HepG2 (cell line): ENCODE results near the gene PROX2.

Source experiments
- ZNF331 ChIP-seq: sonication (generic); formaldehyde crosslinking; IDR thresholded peaks from 2 replicates; pipeline ENCODE4 v1.4.0; 2020; ENCODE audit warnings: missing genetic modification reagents
- ZNF768 ChIP-seq: sonication (generic); formaldehyde crosslinking; IDR thresholded peaks from 2 replicates; pipeline ENCODE4 v1.4.0; 2020; ENCODE audit warnings: missing genetic modification reagents

DNA sequence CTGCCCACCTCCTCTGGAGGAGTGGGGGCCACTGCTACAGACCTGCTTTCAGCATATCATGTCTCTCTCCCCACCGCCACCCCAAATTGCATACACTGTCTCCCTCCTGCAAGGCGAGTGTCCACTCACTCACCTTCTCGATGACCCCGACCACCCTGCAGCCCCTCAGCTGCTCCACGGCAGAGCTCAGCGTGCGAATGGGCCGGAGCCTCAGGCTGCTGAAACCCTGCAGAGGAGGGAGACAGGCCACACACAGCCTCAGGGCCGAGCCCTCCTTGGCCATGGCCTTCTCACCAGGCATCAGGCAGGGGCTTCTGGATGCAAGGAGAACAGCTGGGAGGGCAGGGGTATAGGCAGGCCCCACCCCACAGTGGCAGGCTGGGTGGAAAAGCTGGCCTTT, 42.4 kb upstream of the PROX2 start:
- no peak for TF ChIP-seq ZNF331 (CRISPR knock-in tag)
- no peak for TF ChIP-seq ZNF768 (CRISPR knock-in tag)
